Upper lobe of left lung (tissue), 4 donors: ENCODE measurements around the gene FAM72B.
"Not testable (repeated sequence)": the region's sequence is repeated elsewhere in the genome, so short reads cannot be mapped to it uniquely, and the experiment has no call there.

Experiments used
- EP300 ChIP-seq, 4 donors: sonication (generic); formaldehyde crosslinking; IDR thresholded peaks; one replicate each; pipeline ENCODE4 v1.5.1; 2017; ENCODE audit warnings: antibody characterized with exemption in 4 of 4, control low read depth in 2 of 4
- TF ChIP-seq, protein P1 (sequence below), 6 experiments: fragments of 450-650 bp in 4 of 6; fragments of 200-600 bp in 2 of 6; sonication (generic) in 2 of 6; IDR thresholded peaks; one replicate each; pipeline ENCODE4 v1.5.1; 2016 to 2019; ENCODE audit warnings: antibody characterized with exemption in 6 of 6

DNA sequence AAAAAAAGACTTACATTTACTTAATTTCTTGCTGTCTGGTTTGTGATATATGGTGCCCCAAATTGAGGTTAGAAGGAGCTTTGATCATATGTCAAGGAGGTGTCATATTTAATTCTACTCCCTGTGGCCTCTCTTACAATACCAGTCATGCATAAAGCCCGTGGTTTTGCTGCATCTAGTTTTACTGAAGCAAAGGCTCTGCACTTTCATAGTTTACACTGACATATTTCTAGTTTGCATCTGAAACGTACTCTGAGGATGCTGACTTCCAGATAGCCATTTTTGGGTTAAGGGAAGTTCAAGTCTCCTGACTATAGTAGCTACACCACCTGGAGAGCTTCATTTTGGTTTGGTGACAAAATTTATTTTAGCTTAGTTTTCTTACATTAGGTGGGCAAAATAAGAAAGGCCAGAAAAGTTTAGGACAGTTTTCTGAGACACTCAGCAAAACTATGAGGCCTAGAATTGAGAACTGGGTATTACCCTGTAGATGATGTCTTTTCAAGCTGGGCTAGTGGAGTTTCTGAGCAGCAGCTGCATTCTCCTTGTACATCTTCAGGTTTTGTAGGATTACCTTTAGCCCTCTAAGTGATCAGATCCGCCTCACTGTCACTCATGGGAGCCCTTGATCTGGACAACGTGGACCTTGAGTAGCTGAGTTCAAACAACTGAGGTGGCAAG is 48.4 kb upstream of the FAM72B start:
- TF ChIP-seq, protein P1, sequence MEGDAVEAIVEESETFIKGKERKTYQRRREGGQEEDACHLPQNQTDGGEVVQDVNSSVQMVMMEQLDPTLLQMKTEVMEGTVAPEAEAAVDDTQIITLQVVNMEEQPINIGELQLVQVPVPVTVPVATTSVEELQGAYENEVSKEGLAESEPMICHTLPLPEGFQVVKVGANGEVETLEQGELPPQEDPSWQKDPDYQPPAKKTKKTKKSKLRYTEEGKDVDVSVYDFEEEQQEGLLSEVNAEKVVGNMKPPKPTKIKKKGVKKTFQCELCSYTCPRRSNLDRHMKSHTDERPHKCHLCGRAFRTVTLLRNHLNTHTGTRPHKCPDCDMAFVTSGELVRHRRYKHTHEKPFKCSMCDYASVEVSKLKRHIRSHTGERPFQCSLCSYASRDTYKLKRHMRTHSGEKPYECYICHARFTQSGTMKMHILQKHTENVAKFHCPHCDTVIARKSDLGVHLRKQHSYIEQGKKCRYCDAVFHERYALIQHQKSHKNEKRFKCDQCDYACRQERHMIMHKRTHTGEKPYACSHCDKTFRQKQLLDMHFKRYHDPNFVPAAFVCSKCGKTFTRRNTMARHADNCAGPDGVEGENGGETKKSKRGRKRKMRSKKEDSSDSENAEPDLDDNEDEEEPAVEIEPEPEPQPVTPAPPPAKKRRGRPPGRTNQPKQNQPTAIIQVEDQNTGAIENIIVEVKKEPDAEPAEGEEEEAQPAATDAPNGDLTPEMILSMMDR (IDR thresholded peaks at IDR 0.05) = not testable (repeated sequence)
- not testable (repeated sequence) for TF ChIP-seq EP300 (IDR thresholded peaks at IDR 0.05)
